Measurements from ENCODE around the gene KLK8. TPM values are rescaled to one million over a fixed set of nuclear protein-coding genes. Genes with fewer than 3 reads are reported as not detected.

Gene KLK8
- total and polyA plus RNA-seq, 2 experiments from 2014 or later = 4.9 to 14.6 TPM

- H3K4me1 Mint-ChIP-seq = peaks cover 36% of the 10 kb centered on the region
- Histone ChIP-seq H3K27ac (ENCODE audit: low read depth) (no peak overlapping the region), H3F3A (replicated peaks; ENCODE audit: low read depth) (no peaks in the 10 kb centered on the region), H3K4me3 (no peak overlapping the region), H3K27me3 (ENCODE audit: insufficient read depth) (no peaks in the 10 kb centered on the region), H4K20me1 (replicated peaks; ENCODE audit: insufficient read depth) (no peaks in the 10 kb centered on the region), H3K4me2 (no peak overlapping the region), H3K36me3 (ENCODE audit: insufficient read depth) (no peaks in the 10 kb centered on the region), H3K9me2 (ENCODE audit: insufficient read depth) (no peaks in the 10 kb centered on the region), H2AFZ (no peak overlapping the region), H3K79me2 (replicated peaks; ENCODE audit: insufficient read depth) (no peaks in the 10 kb centered on the region), H3K4me1 (ENCODE audit: insufficient read depth) (peaks cover 16% of the 10 kb centered on the region)
- no peak overlapping the region for H3K4me3 Mint-ChIP-seq
- TF ChIP-seq ZNF331 (CRISPR knock-in tag; IDR thresholded peaks at IDR 0.05; ENCODE audit: low read depth) (no peak), EZH2 (IDR thresholded peaks at IDR 0.05; ENCODE audit: low read depth, unreplicated experiment) (no peak), REST (IDR thresholded peaks at IDR 0.05; ENCODE audit: unreplicated experiment) (no peak), EZH2phosphoT487 (IDR thresholded peaks at IDR 0.05; ENCODE audit: unreplicated experiment) (no peak), STAT1 (IDR thresholded peaks at IDR 0.05; ENCODE audit: unreplicated experiment) (no peak), ETS1 (IDR thresholded peaks at IDR 0.05) (no peak)
- ATAC-seq (no peak), DNase-seq (ENCODE audit: low spot score) (no peak)
- H3K27ac Mint-ChIP-seq = no peak overlapping the region
- H3K27me3 Mint-ChIP-seq (ENCODE audit: insufficient read depth, low read depth, poor library complexity) = peaks cover 6% of the 10 kb centered on the region
- H3K9me3 Mint-ChIP-seq = no peaks in the 10 kb centered on the region; the same call in 2 of the 3 replicates
- H3K36me3 Mint-ChIP-seq (ENCODE audit: low read depth) = no peaks in the 10 kb centered on the region
Observed at GRCh38 chr19:50974702-50975556, 26.5 kb downstream of the KLK8 start.

GRCh38 chr19:50972795-50973376 lies 28.5 kb downstream of the KLK8 start:
- no peaks in the 10 kb centered on the region for H3K79me2 ChIP-seq (replicated peaks; ENCODE audit: insufficient read depth)
- no peak overlapping the region for H2AFZ ChIP-seq
- Mint-ChIP-seq H3K4me1 (peaks cover 34% of the 10 kb centered on the region), H3K4me3 (no peak overlapping the region), H3K27me3 (ENCODE audit: insufficient read depth, low read depth, poor library complexity) (peaks cover 12% of the 10 kb centered on the region), H3K36me3 (ENCODE audit: low read depth) (no peaks in the 10 kb centered on the region), H3K9me3 (no peaks in the 10 kb centered on the region; the same call in 1 of the 3 replicates), H3K27ac (no peak overlapping the region)
- H3K27ac ChIP-seq (ENCODE audit: low read depth) = no peak overlapping the region
- ATAC-seq (no peak), DNase-seq (ENCODE audit: low spot score) (no peak)
- no peaks in the 10 kb centered on the region for H3F3A ChIP-seq (replicated peaks; ENCODE audit: low read depth)
- no peaks in the 10 kb centered on the region for H3K36me3 ChIP-seq (ENCODE audit: insufficient read depth)
- H3K4me3 ChIP-seq = no peak overlapping the region
- no peaks in the 10 kb centered on the region for H3K27me3 ChIP-seq (ENCODE audit: insufficient read depth)
- peaks cover 1% of the 10 kb centered on the region; the same call in 1 of the 2 replicates for H3K4me1 ChIP-seq (ENCODE audit: insufficient read depth)
- no peaks in the 10 kb centered on the region for H4K20me1 ChIP-seq (replicated peaks; ENCODE audit: insufficient read depth)
- H3K9me2 ChIP-seq (ENCODE audit: insufficient read depth) = no peaks in the 10 kb centered on the region
- no peak overlapping the region for H3K4me2 ChIP-seq
- TF ChIP-seq POLR2AphosphoS5 (IDR thresholded peaks at IDR 0.05; ENCODE audit: low read depth) (no peak), ZNF114 (CRISPR knock-in tag; IDR thresholded peaks at IDR 0.05) (no peak), ZNF331 (CRISPR knock-in tag; IDR thresholded peaks at IDR 0.05; ENCODE audit: low read depth) (no peak), REST (IDR thresholded peaks at IDR 0.05; ENCODE audit: unreplicated experiment) (no peak), EZH2 (IDR thresholded peaks at IDR 0.05; ENCODE audit: low read depth, unreplicated experiment) (no peak)

All from GM23338 (cell line).